Smooth muscle cell of the brain vasculature (primary cell): Measurements from ENCODE around the gene MYO9B.
A peak's percentile ranks its signal among the peaks of the same experiment; 100 is the strongest.

Experiments used
- DNase-seq: peaks from one replicate; pipeline ENCODE4 v3.0.0-alpha.2; 2012; ENCODE audit warnings: low read depth, low spot score

MYO9B gene

GRCh38 chr19:17058236-17058635 lies 17.3 kb upstream of the MYO9B start:
- DNase-seq, result no peak

GRCh38 chr19:17060802-17061201 lies 14.8 kb upstream of the MYO9B start:
- DNase-seq, result no peak

- DNase-seq, result no peak
Observed at GRCh38 chr19:17061205-17061604, 14.4 kb upstream of the MYO9B start.

DNA sequence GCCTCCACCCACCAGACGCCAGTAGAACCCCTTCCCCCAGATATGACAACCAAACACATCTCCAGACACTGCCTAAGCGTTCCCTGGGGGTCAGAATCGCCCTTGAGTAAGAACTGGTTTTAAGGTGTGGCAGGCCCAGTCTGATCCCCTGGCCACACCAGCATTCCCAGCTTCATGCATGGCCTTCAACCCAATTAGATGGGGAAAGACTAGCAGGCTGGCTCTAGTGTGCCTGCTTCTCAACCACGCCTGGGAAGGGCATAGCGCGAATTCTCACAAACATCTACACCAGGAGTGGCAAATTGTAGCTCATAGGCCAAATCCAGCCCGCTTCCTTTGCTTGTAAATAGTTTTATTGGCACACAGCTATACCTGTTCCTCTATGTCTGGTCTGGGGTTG lies 13.9 kb upstream of the MYO9B start:
- no peak for DNase-seq

DNA sequence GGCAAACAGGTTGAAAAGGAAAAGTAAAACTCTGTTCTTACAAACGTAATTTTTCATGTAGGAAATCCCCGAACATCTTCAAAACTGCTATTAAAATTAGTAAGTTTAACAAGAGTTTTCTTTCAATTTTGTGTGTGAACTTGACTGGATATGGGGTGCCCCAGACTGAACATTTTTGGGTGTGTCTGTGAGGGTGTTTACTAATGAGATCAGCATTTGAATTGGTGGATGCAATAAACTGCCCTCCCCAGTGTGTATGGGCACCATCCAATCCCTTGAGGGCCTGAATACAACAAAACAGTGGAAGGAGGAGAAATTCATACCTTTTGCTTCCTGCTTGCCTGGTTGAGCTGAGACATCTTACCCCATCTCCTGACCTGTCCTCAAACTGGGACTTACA lies 12.1 kb upstream of the MYO9B start:
- DNase-seq, result no peak

GRCh38 chr19:17069193-17069592 lies 6.4 kb upstream of the MYO9B start:
- no peak for DNase-seq

GRCh38 chr19:17070421-17070820 lies 5.2 kb upstream of the MYO9B start:
- no peak for DNase-seq

DNA sequence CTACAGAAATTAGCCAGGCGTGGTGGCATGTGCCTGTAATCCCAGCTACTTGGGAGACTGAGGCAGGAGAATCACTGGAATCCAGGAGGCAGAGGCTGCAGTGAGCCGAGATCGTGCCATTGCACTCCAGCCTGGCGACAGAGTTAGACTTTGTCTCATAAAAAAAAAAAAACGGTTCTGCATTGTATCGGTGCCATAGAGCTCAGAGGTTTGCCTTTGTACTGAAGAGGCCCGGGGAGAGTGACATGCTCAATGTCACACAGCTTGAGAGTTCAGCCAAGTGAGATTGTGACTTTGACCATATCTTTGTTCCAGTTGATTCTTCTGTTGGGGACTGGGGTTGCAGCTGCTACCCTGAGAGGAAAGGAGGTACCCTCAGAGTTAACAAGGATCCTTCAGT lies 4.7 kb upstream of the MYO9B start:
- DNase-seq, result no peak

DNA sequence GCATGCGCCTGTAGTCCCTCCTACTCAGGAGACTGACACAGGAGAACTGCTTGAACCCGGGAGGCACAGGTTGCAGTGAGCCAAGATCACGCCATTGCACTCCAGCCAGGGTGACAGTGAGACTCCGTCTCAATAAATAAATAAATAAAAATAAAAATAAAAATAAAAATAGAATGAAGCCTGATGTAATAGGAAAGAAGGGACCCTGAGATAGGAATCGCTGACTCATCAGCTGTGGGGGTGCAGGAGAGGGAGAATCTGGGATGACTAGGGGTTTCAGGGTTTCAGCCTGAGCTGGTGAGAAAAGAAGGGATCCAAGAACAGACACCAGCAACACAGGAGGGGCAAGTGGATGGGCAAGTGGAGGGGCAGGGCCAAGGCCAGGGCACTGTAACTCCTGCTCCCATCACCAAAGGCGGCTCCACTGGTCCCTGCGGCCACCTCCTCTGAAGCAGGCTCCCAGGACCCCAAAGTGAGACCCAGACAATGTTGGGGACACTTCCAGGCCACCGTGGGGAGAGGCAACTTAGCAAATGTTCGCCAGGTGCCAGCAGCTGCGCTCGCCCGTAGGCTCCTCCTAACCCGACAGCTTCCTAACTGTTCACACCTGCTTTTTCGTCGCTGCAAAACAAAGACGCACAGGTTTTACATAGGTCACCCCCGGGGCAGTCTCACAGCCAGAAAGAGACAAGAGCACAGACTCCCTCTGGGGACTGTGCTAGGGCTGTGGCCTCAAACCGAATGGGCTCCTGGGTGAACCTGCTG lies 1.5 kb upstream of the MYO9B start:
- DNase-seq, result no peak

DNA sequence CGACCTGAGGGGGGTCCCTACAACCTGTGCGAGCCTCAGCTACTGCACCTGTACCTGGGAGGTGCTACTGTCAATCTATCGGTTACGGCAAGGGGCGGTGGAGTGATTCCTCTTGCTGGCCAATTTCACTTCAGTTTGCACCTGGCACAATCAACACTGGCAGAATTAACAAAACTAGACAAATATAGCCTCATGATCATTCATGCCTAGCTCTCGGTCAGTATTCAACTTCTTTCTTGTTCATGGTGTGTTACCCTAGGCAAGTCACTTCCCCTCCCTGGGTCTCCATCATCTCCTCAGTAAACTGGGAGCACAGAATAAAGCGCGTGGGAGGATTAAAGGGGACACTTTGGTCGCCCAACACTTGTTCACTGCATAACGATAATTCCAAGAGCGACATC lies 943 bp upstream of the MYO9B start:
- DNase-seq, result no peak

DNA sequence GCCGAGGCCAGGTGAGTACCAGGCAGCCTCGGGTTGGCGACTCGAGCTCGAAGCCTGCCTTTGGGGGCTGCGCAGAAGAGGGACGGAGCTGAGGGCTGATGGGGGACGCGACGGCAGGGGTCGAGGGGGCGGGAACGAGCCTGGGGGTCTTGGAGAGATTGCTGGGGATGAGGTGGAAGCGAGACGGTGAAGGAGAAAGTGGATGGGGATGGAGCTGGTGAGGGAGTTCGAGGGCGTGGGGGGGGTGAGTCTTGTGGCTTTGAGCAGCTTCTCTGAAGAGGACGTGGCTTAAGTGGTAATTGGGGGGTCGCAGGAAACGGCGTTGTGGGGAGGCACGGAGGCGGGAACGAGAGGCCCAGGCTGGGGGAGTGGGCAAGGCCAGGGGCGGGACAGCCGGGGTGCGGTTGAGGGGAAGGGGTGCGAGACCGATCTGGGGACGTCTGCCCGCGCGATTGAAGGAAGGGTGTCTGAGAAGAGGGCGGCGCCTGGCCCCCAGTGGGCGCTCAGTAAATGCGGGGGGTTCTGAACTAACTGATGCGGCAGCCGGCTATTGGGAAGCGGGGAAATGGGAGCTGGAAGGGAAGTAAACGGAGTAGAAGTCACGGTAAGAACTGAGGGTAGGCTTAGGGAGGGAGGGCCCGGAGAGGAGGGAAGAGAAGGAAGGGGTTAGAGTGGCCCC lies 426 bp downstream of the MYO9B start:
- no peak for DNase-seq

DNA sequence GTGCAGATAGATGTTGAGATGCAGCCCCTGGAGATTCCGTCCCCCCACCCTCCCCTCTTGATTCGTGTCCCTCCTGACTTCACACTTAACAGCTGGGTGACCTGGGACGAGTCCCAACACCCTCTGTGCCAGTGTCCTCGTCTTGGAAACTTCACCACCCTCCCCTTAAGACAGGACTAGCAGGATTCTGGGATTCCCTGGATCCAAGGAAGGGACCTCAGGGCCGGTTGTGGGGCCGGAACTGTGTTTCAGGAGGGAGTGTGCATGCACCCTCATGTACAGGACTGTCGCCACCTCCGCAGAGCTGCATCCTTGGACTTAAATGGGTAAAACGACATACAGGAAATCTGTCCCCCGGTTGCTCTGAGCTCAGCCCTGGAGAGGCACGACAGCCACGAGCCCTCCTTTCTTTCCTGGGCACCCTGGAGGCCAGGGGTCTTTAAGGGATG lies 990 bp downstream of the MYO9B start:
- no peak for DNase-seq

DNA sequence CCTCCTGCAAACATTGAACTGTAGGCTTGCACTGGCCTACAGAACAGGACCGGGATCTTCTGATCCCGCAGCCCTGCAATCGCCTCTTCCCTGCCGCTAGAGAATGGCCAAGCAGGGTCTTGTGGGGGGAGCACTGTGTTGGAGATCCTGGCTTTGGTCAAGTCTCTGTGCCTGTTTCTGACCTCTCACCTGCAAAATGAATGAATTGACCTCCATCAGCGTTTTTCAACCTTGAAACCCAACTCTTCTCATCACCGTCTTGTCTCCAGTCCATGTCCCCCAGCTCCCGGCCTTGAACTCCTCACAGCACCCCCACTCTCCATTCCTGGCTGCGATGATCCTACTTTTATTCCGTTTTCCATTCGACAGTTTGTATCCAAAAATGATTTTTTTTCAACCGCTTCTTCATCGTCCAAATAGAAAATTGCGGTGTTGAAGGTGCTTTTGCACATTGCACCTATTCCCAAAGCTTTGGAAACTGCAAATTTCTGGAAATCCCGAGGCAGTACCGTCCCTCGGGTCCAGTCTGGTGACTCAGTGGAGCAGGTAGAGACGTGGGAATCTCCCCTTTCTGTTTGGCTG lies 2.0 kb downstream of the MYO9B start:
- DNase-seq, result no peak

DNA sequence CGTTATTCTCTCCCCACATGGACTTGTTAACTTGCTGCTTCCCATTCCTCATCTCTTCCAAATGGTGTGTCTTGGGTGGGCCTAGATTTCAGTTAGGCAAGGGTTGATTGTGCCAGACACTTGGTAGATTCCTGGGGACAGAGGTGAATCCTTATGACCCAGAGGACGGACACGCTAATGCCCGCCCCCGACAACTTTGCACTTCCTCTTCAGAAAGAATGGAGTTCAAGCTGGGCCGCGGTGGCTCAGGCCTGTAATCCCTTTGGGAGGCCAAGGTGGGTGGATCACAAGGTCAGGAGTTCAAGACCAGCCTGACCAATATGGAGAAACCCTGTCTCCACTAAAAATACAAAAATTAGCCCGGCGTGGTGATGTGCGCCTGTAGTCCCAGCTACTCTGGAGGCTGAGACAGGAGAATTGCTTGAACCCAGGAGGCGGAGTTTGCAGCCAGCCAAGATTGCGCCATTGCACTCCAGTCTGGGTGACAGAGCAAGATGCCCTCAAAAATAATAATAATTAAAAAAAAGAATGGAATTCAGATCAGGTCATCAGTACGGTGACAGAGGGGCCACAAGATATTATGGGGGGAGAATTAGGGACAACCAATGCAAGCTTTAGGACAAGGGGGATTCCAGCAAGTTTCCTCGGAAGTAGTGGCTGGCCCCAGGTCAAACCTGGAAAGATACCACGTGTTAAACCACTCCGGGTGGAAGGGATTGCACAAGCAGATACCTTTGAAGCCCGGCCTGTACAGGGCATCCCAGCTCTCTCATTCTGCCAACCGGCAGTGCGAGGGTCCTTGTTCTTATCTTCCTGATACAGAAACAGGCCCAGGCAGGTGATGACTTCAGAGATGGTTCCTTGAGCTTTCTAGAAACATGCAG lies 2.7 kb downstream of the MYO9B start:
- DNase-seq, result no peak

GRCh38 chr19:17078920-17079709 lies 3.5 kb downstream of the MYO9B start:
- DNase-seq, result no peak

- peak; percentile 92 for DNase-seq
Observed at GRCh38 chr19:17079710-17080439, 4.3 kb downstream of the MYO9B start.

DNA sequence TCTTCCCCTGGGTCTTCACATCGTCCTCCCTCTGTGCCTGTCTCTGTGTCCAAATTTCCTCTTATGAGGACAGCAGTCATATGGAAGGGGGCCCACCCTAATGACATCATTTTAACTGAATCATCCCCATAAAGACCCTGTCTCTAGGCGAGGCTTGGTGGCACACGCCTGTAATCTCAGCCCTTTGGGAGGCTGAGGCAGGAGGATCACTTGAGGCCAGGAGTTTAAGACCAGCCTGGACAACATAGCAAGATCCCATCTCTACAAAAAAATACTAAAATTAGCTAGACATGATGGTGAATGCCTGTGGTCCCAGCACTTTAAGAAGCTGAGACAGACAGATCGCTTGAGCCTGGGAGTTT lies 4.8 kb downstream of the MYO9B start:
- DNase-seq, result no peak

DNA sequence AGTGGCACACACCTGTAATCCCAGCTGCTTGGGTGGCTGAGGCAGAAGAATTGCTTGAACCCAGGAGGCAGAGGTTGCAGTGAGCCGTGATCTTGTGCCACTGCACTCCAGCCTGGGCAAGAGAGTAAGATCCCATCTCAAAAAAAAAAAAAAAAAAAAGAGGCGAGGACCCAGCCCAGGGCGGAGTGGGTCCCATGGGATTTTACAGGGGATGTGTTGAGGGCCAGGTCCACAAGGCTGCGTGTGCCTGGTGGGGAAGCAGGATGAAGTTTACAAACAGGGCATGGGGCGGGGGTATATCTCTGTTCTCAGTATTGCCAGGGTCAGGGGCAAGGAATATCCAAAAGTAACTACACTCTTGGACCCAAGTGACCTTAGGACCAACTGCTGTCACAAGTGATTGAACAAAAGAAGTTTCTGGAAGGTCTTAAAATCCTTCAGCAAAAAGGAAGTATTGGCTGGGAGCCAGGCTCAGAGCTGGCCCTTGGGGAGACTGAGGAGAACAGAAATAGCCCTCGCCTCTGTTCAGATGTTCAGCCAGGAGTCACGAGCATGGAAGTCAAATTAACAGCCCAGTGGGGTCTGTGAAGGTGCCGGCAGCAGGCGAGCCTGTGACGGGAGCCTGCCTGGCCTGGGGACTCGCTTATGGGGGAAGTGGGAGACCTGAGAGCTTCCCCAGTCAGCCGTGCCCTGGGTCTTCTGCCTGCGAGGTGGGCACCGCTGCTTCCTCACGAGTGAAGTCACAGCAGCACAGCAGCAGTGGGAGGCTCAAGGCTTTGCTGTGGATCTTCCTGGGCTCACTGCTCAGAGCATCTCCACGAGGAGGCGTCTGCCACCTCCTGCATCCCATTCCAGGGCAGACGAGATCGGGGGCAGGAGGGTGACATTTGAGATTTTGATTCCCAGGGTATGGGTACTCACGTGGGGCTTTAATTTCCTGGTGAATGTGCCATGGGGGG lies 6.4 kb downstream of the MYO9B start:
- DNase-seq, result no peak

DNA sequence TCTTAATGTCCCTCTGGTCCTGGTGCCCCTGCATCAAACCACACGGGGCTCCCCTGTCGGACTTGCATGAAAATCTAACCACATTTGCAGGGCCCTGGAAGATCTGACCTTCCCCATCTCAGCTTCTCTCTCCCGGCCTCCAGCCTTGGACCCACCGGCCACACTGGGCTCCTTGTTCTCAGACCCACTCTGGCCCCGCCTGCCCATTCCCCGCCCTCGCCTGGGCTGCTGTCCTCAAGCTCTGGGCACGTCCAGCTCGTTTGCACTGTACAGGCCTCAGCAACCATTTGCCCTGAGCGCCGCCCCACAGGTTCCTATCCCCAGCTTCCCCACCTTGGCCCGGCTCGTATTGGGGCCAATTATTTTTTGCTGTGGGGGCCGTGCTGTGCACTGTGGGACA lies 10.5 kb downstream of the MYO9B start:
- DNase-seq, result no peak
